ENCODE measurements around the gene MAPRE2.

Gene MAPRE2

GRCh38 chr18:35063875-35064690 lies 22.9 kb downstream of the MAPRE2 start:
- no peak for DNase-seq

DNA sequence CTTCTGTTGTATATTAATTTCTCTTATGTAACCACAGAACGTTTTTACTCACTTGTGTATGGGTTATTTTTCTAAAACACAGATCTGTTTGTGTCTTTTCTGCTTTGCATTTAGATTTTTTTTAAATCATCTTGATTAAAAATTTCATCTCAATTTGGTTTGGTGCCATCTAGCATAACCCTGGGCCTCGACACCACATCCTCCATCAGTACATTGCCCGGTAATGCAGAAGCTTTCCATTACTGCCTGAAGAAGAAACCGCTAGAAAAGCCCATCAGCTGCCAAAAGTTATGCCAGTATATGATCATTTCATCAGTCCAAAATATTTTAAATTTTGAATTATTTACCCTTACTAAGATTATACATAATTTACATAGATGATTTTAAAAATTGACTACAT lies 26.2 kb downstream of the MAPRE2 start:
- no peak for DNase-seq

DNA sequence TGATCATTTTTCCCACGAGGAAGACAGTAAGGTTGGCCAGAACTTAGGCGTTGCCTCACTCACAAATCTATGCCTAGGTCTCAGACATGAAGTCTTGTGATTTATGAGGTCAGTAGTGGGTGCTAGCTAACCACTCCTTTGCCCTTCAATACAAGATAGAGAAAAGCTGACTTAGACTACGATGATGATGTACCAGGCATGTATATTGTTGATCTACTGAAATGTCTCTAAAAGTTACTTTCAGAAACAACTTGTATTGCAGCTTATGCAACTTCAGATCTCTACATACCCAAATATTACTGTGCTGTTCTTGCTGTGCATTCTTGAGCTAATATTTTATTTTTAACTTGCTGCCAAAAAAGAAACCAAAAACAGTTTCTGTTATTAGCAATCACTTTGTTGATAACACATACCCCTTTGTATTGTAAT lies 30.6 kb downstream of the MAPRE2 start:
- no peak for DNase-seq

GRCh38 chr18:35072616-35073015 lies 31.4 kb downstream of the MAPRE2 start:
- no peak for DNase-seq

- DNase-seq = no peak
Observed at GRCh38 chr18:35073186-35074105, 32.2 kb downstream of the MAPRE2 start.

- DNase-seq = no peak
Observed at GRCh38 chr18:35074581-35074980, 33.4 kb downstream of the MAPRE2 start.

DNA sequence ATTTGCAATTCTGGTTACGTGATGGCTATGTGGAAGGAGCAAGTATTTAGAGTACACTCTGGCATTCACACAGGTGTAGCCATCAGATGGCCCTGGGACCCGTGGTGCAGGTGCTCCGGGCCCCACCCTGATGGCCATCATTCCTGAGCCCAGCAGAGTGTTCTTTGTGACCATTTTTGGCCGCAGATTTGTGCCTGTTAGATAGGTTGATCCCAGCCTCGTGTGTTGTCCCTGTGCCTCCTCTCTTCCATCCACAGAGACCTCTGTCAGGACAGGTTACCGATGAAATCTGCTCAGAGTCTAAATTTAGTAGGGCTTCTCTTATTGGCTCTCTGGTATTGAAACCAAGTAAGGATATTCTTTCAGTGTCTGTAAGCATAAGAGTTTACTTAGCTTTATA lies 33.9 kb downstream of the MAPRE2 start:
- no peak for DNase-seq

GRCh38 chr18:35076135-35076924 lies 35.1 kb downstream of the MAPRE2 start:
- no peak for DNase-seq

DNA sequence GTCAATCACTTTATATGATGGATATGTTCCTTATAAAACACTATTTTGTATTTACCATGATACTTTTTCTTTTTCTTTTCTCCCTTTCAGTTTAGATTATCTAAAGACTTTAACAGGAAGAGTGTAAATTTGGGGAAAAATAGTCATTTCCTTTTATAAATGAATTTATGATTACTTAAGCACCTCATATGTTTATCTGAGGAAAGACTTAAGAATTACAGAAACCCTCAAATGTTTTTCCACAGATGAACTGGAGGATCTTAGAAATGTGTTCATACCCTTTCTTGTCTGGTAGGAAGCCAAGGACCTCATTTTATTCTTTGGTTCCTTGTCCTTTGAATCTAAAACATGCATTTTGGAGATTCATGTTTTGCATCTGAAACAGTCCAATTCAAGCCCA lies 36.7 kb downstream of the MAPRE2 start:
- DNase-seq = no peak

DNA sequence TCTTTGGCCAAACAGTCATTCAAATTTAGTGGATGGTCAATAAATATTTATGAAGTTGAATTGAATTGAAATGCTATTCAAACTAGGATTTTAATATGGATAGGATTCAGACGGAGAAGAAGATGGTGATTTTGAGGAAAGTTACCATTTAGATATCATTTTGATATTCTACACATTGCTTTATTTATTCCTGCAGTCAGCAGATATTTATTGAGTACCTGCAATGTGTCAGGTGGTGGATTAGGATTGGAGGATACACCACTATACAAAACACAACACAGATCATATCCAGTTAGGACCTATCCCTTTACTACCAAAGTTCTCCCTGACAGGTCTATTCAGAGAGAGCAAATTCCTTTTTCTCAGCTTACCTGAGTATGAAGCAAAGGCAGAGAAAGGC lies 38.8 kb downstream of the MAPRE2 start:
- DNase-seq = no peak

DNA sequence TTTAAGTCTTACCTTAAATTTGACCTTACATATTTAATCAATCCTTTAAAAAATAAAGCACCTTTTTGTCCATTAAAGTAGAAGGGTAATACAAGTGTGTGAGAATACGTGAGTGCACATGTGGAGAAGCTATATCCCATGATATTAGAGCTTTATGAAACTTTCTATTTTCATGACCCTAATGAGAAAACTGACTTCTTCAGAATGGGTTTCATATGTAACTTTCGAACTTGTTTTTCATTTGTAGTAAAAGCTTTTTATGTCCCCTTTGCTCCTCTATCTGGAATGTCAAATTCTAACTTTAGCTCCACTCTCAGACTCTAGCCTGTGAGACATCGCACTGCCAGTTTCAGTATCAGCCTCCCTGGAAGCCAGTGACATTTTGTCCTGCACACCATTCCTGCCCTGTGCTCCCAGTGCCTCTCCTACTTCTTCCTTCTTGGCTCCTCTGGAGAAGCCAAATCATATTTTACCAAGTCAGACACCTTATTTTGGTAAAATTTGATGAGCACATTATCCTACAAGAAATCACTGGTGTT lies 42.0 kb downstream of the MAPRE2 start:
- DNase-seq = no peak

DNA sequence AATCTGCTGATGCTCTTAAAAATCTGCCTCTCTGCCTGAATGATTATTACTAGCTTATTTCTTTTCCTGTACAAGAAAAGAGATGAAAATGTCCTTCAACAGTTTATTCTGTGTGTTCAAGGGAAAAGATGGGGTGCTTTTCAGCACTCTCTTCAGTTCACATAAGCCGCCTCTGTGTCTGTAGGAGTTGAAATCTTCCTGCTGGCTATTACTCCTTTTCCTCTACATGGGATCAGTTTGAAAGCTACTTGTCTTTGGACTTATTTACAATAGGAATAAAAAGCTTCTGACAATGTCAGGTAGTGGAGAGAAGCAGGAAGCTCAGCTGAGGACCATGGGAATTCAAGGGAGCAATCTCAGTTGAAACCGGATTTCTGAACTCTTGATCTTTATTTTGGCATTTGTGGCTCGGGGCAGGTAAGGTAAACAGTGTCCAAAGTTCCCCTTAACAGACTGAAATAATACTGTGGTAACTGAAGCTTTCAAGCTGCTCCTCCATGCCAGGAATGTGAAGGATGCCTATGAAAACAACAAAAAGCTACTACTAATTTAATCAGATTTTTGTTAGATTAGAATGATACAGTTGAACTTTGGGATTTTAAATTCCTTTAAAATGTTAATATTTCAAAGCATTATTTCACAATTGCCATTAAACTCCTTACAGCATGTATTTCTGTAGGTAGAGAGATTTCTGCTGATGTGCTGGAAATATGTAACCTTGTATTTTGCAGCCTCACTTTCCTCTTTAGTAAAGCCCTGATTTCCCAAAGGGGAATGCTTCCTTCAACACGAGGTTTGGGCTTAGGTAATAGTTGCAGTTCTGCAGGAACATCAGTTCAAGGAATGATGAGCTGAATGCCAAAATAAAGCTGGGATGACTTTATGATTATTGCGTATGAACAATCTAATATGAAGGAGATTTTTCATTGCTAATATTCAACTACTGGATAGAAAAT lies 43.6 kb downstream of the MAPRE2 start:
- DNase-seq = no peak

DNA sequence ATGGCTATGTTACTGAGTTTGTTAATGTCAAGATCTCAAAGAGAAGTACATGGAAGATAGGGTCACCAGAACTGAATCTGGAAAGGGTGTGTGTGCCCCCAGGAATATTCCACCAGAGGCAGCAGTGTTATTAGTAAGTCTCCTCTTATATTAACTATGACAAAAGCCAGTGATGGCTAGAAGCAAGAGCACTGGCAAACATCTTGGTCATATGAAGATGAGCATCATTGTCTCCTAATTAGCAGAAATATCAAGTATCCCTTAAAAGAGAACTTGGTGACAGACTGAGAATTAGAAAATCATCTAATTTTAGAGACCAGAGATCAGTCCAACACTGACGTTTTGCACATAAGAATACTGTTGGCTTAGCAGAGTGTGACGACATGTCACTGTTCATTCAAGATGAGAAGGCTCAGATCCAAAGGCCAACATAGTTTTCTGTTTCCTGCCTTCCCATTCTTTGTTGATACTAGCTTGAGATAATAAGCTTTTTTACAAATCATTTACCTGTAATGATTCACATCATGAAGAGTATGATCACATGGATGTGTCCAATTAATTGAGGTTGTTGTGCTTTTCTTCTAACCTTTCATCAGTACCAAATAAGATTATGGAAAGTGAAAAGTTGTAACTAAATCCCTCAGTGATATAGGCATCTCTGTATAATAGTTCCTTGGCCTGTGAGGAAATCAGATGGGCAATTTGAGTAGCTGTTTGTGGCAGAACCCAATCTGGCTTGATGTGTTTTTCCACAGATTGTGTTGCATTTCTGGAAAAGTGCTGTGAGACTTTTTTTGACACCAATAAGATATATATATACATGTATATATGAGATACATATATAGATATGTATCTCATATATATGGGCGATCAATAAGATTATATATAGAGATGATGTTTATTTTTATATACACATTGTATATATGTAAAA lies 44.5 kb downstream of the MAPRE2 start:
- DNase-seq = no peak

DNA sequence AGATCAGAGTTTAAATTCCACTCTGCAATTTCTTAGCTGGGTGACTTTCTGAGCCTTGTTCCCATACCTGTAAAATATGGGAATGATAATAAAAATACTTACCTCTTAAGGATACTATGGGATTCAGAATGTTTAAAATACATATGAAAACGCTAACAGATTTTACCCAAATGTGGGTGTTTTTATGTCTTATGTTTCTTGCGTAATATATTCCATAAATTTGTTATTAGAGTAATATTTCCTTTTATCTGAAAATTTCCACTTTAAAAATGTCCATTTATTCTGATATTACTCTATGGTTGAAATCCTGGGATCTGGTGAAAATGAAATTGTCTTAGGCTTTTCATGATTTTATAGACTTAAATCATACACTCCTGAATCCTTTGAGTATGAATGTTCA lies 45.5 kb downstream of the MAPRE2 start:
- no peak for DNase-seq

DNA sequence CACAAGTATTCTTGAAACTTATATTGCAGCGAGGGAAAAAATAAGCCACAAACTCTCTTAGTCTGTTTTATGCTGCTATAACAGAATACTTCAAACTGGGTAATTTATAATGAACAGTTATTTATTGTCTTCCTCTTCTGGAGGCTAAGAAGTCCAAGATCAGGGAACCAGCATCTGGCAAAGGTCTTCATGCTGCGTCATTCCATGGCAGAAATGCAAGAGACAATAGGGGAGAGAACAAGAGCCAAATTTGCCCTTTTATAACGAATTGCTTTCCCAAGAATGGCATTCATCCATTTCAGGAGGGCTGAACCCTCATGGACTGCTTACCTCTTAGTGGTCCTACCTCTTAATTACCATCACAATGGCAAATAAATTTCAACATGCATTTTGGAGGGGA lies 46.5 kb downstream of the MAPRE2 start:
- no peak for DNase-seq

- no peak for DNase-seq
Observed at GRCh38 chr18:35088921-35089320, 47.7 kb downstream of the MAPRE2 start.

DNA sequence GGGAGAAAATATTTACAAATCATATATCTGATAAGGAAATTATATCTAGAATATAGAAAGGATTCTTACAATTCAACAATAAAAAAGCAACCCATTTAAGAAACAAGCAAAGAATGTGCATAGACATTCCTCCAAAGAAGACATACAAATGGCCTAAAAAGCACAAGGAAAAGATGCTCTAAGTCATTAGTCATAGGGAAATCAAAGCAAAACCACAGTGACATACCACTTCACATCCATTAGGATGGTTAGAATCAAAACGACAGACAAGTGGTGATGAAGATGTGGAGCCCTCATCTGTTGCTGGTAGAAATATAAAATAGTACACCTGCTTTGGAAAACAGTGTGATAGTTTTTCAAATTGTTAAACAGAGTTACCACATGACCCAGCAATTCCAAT lies 48.2 kb downstream of the MAPRE2 start:
- no peak for DNase-seq

GRCh38 chr18:35089891-35090550 lies 48.8 kb downstream of the MAPRE2 start:
- no peak for DNase-seq

DNA sequence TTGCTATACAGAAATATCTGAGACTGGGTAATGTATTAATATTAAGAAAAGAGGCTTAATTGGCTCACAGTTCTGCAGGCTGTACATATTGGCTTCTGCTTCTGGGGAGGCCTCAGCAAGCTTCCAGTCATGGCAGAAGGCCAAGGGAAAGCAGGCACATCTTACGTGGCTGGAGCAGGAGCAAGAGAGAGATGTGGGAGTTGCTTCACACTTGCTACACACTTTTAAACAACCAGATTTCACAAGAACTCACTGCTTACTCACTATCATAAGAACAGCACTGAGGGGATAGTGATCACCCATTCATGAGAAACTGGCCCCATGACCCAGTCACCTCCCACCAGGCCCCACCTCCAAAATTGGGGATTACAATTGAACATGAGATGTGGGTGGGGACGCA lies 50.6 kb downstream of the MAPRE2 start:
- DNase-seq = no peak

Measured in NCI-H446 (cell line).